Transverse colon (tissue), 4 donors: ENCODE results near the gene DDX52. TPM values are rescaled to one million over a fixed set of nuclear protein-coding genes. Genes with fewer than 3 reads are reported as not detected.
"Not testable (repeated sequence)": the region's sequence is repeated elsewhere in the genome, so short reads cannot be mapped to it uniquely, and the experiment has no call there.

Experiments
- DNase-seq: peaks from one replicate; pipeline ENCODE4 v3.0.0-alpha.2; 2019
- H3K27ac ChIP-seq, 4 donors: fragments of 200-600 bp; sonication (generic); 2 replicates each; pipeline ENCODE4 v1.5.1; 2016 to 2018; ENCODE audit warnings: inconsistent platforms in 4 of 4
- H3K27me3 ChIP-seq: fragments of 200-600 bp; sonication (generic); 2 replicates; pipeline ENCODE4 v1.5.1; 2017; ENCODE audit warnings: inconsistent platforms
- H3K36me3 ChIP-seq, 4 donors: fragments of 200-600 bp; sonication (generic); 2 replicates each; pipeline ENCODE4 v1.5.1; 2017 to 2019; ENCODE audit warnings: inconsistent platforms in 4 of 4
- H3K4me1 ChIP-seq, 4 donors: fragments of 200-600 bp; sonication (generic); 2 replicates each; pipeline ENCODE4 v1.5.1; 2017 to 2020; ENCODE audit warnings: inconsistent platforms in 4 of 4
- H3K4me3 ChIP-seq, 4 donors: fragments of 200-600 bp; sonication (generic); 1 replicate in 1 of 4; 2 replicates in 3 of 4; pipeline versions ENCODE4 v1.5.1 to v1.6.1; 2017 to 2019; ENCODE audit warnings: inconsistent platforms in 4 of 4
- H3K9me3 ChIP-seq, 2 donors: fragments of 200-600 bp; sonication (generic); 2 replicates each; pipeline ENCODE4 v1.5.1; 2017 to 2019; ENCODE audit warnings: inconsistent platforms in 2 of 2
- EP300 ChIP-seq: sonication (generic); formaldehyde crosslinking; IDR thresholded peaks from one replicate; pipeline ENCODE4 v1.6.1; 2017; ENCODE audit warnings: antibody characterized with exemption, low read depth
- POLR2A ChIP-seq: fragments of 450-650 bp; IDR thresholded peaks from one replicate; pipeline ENCODE4 v1.6.1; 2016; ENCODE audit warnings: antibody characterized with exemption, mild to moderate bottlenecking, moderate library complexity
- POLR2AphosphoS5 ChIP-seq, 3 donors: sonication (generic); formaldehyde crosslinking; IDR thresholded peaks; one replicate each; pipeline ENCODE4 v1.6.1; 2016; ENCODE audit warnings: antibody characterized with exemption in 3 of 3
- WGBS, 2 donors: methylation state at CpG; one replicate each; pipeline ENCODE4 v1.1.5; 2018; ENCODE audit warnings: low coverage in 1 of 2; 5-methylcytosine and 5-hydroxymethylcytosine counted together
- in situ Hi-C, 4 donors: fragments of 200-750 bp; cut with MboI; loops; one replicate each; pipeline versions ENCODE4 v1.15.0 to v1.15.1; 2017; ENCODE audit warnings: low sequenced_read_pairs in 3 of 4, low pct_ligation_motif_present in 1 of 4, low pct_unique_long_range_greater_than_20kb in 1 of 4
- intact Hi-C: fragments of 100-400 bp; cut with DNase I; formaldehyde crosslinking; loops from one replicate; pipeline ENCODE4 v1.15.1; 2023; ENCODE audit warnings: low total_unique reads
- total RNA-seq, 4 donors: library from RNA; depleted of rRNA; stranded (reverse); fragments of >200 nt; gene quantifications; one replicate each; pipeline ENCODE4 v1.1.0, GENCODE V29; 2016
- TF ChIP-seq, protein P1 (sequence below), 5 experiments: fragments of 200-600 bp in 3 of 5; fragments of 450-650 bp in 2 of 5; sonication (generic) in 3 of 5; IDR thresholded peaks; 1 replicate in 2 of 5; 2 replicates in 3 of 5; pipeline ENCODE4 v1.5.1; 2016 to 2017; ENCODE audit warnings: antibody characterized with exemption in 5 of 5, inconsistent platforms in 3 of 5, mild to moderate bottlenecking in 2 of 5, moderate library complexity in 1 of 5

DDX52 gene
- total RNA-seq, 4 donors from 2014 or later = 4.9 to 30.4 (median 19.9) TPM

DNA sequence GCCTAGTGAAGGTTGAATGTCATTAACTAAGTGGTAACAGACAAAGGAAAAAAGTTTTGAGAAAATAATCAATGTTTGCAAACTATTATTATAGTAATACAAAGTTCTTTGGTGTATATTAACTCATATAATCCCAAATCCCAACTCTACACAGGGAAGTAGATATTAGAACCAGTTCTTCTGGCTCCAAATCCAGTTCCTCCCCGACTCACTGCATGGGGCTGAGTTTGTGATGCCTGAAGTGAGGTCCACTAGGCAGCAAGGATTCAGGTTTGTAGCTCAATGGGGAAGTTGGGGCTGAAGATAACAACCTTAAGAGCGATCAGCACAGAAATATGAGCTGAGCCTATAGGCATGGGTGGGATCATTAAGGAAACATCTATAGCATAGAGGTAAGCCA is 28.4 kb downstream of the DDX52 start:
- intact Hi-C loops (no loop called here), in situ Hi-C loops (no loop called here)
- WGBS, 2 donors = 95 to 100% methylated on average over 1 to 2 of the region's 2 CpGs
- TF ChIP-seq POLR2A = no peak
- TF ChIP-seq, protein P1, sequence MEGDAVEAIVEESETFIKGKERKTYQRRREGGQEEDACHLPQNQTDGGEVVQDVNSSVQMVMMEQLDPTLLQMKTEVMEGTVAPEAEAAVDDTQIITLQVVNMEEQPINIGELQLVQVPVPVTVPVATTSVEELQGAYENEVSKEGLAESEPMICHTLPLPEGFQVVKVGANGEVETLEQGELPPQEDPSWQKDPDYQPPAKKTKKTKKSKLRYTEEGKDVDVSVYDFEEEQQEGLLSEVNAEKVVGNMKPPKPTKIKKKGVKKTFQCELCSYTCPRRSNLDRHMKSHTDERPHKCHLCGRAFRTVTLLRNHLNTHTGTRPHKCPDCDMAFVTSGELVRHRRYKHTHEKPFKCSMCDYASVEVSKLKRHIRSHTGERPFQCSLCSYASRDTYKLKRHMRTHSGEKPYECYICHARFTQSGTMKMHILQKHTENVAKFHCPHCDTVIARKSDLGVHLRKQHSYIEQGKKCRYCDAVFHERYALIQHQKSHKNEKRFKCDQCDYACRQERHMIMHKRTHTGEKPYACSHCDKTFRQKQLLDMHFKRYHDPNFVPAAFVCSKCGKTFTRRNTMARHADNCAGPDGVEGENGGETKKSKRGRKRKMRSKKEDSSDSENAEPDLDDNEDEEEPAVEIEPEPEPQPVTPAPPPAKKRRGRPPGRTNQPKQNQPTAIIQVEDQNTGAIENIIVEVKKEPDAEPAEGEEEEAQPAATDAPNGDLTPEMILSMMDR (IDR thresholded peaks at IDR 0.05) = no peak
- no peak for TF ChIP-seq EP300
- no peak for TF ChIP-seq POLR2AphosphoS5 (IDR thresholded peaks at IDR 0.05)
- peaks cover 0 to 43% (median 21%) of the 10 kb centered on the region in 4 donors for H3K36me3 ChIP-seq
- no peaks in the 10 kb centered on the region for H3K9me3 ChIP-seq
- no peaks in the 10 kb centered on the region for H3K27me3 ChIP-seq
- H3K27ac ChIP-seq = no peak overlapping the region
- H3K4me3 ChIP-seq = no peak overlapping the region
- no peak for DNase-seq
- H3K4me1 ChIP-seq = peaks cover 0 to 2% (median 1%) of the 10 kb centered on the region in 4 donors

DNA sequence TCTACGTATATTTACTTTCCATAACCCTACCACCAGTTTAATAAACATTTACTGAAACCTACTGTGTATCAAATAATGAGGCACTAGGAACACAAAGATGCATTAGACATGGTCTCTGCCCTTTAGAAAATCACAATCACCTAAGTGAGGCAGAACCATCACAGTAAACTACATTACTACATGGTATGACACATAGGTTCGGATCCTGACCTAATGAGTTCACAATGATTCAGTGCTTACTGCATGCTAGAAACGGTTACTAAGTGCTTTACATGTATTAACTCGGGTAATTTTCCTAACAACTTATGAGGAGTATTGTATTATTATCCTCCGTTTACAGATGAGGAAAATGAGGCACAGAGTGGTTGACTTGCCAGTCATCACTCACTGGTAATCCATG is 28.9 kb downstream of the DDX52 start:
- intact Hi-C loops (no loop called here), in situ Hi-C loops (no loop called here)
- Histone ChIP-seq H3K27me3 (no peaks in the 10 kb centered on the region), H3K4me3 (no peak overlapping the region), H3K4me1 (peaks cover 0 to 4% (median 2%) of the 10 kb centered on the region in 4 donors), H3K27ac (no peak overlapping the region), H3K9me3 (no peaks in the 10 kb centered on the region), H3K36me3 (peaks cover 0 to 39% (median 19%) of the 10 kb centered on the region in 4 donors)
- WGBS, 2 donors = 94% methylated on average over 5 of the region's 5 CpGs
- TF ChIP-seq POLR2AphosphoS5 (IDR thresholded peaks at IDR 0.05) (no peak), POLR2A (no peak), EP300 (no peak)
- TF ChIP-seq, protein P1 (IDR thresholded peaks at IDR 0.05) = no peak
- no peak for DNase-seq

DNA sequence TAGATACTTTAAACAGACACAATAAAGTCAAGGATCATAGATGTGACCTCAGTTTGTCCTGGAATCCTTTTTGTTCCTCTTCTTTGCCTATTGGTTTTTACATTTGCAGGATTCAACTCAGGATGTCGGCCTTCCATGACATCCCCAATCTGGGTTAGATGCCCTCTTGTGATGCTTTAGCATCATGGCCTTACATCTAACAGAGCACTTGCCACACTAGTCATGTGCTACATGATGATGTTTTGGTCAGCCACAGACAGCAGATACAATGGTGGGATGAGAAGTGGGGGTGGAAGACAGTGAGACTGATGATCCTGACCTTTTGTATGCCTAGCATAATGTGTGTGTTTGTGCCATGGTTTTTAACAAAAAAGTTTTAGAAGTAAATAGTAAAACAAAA is 32.3 kb downstream of the DDX52 start:
- TF ChIP-seq POLR2A = no peak
- TF ChIP-seq, protein P1 (IDR thresholded peaks at IDR 0.05) = no peak
- no peak for TF ChIP-seq POLR2AphosphoS5 (IDR thresholded peaks at IDR 0.05)
- H3K36me3 ChIP-seq = peaks cover 0 to 17% (median 8%) of the 10 kb centered on the region in 4 donors
- no peaks in the 10 kb centered on the region for H3K9me3 ChIP-seq
- WGBS, 2 donors = 92% methylated on average over 1 of the region's 1 CpG; no CpG with 5 or more reads in 1 of the 2 donors
- DNase-seq = no peak
- intact Hi-C loops = no loop called here
- peaks cover 0 to 28% (median 16%) of the 10 kb centered on the region in 4 donors for H3K4me1 ChIP-seq
- H3K4me3 ChIP-seq = no peak overlapping the region
- in situ Hi-C loops = no loop called here
- no peak overlapping the region for H3K27ac ChIP-seq
- no peaks in the 10 kb centered on the region for H3K27me3 ChIP-seq

DNA sequence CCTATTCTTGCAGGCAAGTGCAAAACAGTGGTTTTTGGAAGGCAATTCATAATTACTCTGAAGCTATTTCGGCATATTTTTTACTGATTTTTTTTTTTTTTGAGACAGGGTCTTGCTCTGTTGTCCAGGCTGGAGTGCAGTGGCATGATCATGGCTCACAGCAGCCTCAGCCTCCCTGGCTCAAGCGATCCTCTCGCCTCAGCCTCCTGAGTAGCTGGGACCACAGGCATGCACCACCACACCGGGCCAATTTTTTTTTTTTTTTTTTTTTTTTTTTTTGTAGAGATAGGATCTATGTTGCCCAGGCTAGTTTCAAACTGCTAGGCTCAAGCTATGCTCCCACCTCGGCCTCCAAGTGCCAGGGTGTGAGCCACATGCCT is 33.2 kb downstream of the DDX52 start:
- H3K27me3 ChIP-seq, intact Hi-C loops, in situ Hi-C loops, DNase-seq, H3K9me3 ChIP-seq: not testable (repeated sequence)
- Histone ChIP-seq H3K4me3 (peak overlapping the region in 3 of 4 donors; percentile 88 to 100 (median 95)), H3K4me1 (peaks cover 0 to 33% (median 16%) of the 10 kb centered on the region in 4 donors), H3K27ac (peak overlapping the region; percentile 94 to 98 (median 96)), H3K36me3 (peaks cover 0 to 17% (median 8%) of the 10 kb centered on the region in 4 donors)
- 70 to 83% methylated on average over 2 to 5 of the region's 5 CpGs for WGBS, 2 donors
